HG03135 (cell line): ENCODE measurements around the gene IL36RN.

Source experiments
- ATAC-seq: cut with Tn5 transposase; IDR thresholded peaks from one replicate; pipeline ENCODE4 v1.9.1; 2021; ENCODE audit warnings: mild to moderate bottlenecking, moderate library complexity; ENCODE audit not compliant: unreplicated experiment

The IL36RN gene

GRCh38 chr2:113046465-113046864 lies 12.5 kb upstream of the IL36RN start:
- ATAC-seq = no peak

DNA sequence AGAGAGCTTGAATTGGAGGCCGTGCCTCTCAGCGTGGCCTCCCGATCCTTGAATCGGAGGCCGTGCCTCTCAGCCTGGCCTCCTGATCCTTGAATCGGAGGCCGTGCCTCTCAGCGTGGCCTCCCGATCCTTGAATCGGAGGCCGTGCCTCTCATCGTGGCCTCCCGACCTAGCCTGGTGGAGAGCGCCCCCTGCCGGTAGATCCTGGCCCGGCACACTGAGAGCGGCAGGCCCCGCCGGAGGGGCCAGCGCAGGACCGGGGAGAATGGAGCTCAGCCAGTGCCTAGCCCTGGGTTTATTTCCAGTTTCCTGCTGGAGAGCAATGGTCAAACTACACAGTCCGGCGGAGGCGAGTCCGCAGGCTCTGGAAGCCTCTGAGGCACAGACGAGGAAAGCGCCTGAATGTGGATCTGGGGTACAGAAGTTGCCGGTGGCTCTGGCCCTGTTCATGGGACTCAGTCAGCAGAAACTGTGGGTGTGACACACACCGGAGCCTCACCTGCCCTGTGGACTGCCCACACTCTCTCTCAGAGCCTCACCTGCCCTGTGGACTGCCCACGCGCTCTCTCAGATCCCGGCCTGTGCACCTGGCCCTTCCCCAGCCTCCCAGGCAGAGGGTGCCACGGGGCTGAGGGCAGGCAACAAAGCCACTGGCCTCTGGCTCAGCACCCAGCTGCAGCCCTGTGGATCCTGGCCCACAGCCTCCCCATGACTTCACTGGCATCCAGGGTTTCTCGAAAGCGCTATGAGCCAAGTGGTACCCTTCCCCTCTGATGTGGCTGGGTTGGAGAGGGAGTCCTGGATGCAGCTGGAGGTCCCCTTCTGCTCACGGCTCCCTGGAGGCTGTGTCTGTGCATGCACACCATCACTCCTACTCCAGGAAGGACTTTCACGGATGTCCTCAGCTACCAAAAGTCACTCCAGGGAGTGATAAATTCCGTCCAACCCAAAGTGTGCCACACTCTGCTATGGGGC lies 7.8 kb upstream of the IL36RN start:
- ATAC-seq = no peak

DNA sequence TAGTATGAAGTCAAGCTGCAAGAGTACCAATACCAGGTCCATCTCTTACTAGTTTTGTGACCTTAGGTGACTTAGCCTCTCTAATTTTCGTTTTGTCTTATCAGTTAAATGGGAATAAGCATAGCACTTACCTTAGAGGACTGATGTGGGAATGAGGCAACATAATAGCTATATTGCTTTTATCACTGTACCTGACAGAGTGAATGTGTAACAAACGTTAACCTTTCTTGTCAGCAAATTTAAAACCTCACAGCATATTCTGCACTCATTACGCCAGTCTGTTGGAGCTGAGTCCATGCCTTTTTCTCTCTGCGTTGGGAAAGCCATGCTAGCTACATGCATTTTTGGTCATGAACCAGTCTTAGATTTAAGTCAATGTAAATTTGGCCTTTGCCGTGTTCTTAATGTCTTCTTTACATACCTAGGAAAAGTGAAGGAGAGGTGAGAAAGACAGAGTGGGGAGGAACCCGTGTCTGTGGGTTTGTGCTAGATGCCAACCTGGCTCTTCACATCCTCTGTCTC lies 6.5 kb upstream of the IL36RN start, which contains the start of gene IL36B:
Gene IL36B (minus strand): TSS at position 472 of the 522 bp plus-strand sequence.
- ATAC-seq = no peak

DNA sequence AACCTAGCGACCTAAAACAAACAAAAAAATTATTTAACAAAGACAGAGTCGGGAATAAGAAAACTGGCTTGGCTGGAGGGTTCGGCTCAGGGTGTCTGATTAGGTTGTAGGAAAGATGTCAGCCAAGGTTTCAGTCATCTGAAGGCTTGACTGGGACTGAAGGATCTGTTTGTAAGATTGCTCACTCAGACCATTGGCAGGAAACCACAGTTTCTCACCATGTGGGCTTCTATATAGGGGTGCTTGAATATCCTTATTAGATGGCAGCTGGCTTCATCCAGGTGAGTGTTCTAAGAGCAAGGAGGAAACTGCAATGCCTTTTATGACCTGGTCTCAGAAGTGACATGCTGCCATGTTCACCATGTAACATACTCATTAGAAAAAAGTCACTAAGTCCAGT lies 5.3 kb upstream of the IL36RN start:
- no peak for ATAC-seq

GRCh38 chr2:113054066-113054465 lies 4.9 kb upstream of the IL36RN start:
- ATAC-seq = no peak

GRCh38 chr2:113056521-113056920 lies 2.5 kb upstream of the IL36RN start:
- no peak for ATAC-seq

DNA sequence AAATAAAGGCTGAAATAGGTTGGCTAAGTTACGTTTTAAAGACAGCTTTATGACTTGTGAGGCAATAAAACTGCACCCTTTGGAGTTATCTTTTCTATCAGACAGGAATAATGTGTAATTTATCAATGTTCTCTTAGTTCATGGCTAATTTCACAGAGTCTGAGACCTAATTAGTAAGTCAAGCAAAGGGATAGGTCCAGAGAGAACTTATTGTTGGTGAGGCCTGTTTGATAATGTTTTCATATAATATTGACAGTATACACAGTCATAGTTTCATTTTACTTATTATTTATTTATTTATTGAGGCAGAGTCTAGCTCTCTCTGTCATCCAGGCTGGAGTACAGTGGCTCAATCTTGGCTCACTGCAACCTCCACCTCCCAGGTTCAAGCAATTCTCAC lies 1.9 kb upstream of the IL36RN start:
- ATAC-seq = no peak

DNA sequence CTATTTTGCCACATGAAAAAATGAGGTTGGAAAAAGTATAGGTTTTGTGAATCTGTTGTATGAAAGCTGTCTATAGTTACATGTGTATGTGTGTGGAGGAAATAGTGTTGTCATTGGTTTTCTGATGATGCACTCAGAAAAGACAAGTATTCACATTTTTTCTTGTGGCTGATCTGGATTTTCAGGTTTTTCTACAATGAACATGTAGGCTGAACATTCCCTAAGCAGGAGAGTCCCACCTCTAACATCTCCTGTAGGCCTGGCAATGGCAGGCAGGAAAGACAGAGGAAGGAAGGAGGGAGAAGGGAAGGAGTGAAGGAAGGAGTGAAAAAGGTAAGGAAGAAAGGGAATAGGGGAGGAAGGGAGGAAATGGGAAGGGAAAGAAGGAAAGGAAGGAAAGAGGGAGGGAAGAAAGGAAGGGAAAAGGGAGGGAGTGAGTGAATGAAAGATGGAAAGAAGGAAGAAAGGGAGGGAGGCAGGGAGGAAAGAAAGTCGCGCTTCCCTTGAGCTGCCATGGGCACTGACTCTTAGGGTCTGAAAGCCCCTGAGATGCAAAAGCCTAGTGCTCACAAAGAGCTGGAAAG lies 495 bp upstream of the IL36RN start:
- no peak for ATAC-seq

DNA sequence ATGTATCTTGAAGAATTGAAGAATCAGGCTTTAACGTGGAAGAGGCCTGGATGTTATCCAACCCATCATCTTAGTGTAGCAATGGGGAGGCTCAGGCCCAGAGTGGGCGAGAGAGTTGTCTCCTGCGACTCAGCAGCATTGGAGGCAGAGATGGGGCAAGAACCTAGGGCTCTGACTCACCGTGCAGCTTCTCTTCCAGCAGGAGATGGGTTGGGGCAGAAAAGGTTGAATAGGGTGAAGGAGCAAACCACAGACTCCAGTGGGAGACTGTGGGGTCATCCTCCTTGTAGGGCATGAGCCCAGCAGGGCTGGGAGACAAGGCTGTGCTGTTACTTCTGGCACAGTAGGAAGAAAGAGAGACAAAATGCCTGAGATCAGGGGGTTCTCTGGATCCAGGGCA lies 1.4 kb downstream of the IL36RN start:
- no peak for ATAC-seq

DNA sequence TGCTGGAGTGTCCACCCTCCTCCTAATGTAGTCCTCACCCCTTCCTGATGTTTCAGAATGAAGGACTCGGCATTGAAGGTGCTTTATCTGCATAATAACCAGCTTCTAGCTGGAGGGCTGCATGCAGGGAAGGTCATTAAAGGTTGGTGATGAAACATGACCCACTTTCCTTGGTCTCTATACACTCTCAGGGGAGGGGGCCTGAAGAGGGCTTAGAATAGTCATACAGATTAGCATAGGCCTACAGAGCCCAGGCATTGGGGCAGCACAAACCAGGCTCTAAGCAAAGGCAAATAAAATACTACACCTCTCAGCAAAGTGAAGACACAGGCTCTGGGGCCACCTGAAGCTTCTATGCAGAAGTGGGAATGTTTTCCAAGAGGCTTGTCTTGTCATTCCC lies 1.8 kb downstream of the IL36RN start:
- no peak for ATAC-seq

- no peak for ATAC-seq
Measured at GRCh38 chr2:113061241-113061640, 2.2 kb downstream of the IL36RN start.

DNA sequence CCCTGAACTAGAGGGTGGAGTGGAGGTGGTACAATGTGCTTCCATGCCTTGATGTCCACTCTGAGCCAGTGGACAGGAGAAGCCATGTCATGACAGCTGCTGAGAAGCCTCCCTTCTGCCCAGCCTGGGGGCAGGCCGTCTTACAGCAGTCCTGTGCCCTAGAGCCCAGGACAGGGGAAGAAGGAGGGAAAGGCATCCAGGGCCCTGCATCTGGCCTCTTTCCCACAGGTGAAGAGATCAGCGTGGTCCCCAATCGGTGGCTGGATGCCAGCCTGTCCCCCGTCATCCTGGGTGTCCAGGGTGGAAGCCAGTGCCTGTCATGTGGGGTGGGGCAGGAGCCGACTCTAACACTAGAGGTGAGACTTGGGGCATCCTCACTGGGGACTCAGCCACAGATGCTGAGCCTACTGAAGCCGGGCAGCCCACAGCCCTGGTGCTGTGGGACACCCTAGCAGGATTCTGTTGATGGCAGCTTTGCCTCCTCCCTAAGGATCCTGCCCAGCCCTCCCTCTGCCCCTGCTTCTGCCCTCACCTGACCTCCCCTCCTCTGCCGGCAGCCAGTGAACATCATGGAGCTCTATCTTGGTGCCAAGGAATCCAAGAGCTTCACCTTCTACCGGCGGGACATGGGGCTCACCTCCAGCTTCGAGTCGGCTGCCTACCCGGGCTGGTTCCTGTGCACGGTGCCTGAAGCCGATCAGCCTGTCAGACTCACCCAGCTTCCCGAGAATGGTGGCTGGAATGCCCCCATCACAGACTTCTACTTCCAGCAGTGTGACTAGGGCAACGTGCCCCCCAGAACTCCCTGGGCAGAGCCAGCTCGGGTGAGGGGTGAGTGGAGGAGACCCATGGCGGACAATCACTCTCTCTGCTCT lies 3.1 kb downstream of the IL36RN start:
- ATAC-seq = no peak

- no peak for ATAC-seq
Measured at GRCh38 chr2:113064281-113064680, 5.3 kb downstream of the IL36RN start.

- no peak for ATAC-seq
Measured at GRCh38 chr2:113064898-113065297, 5.9 kb downstream of the IL36RN start.

- ATAC-seq = no peak
Measured at GRCh38 chr2:113067681-113068080, 8.7 kb downstream of the IL36RN start, which contains the start of gene IL1F10. Gene IL1F10 (plus strand): TSS chr2:113067970. CDS start chr2:113072739, 4,769 bp downstream.

DNA sequence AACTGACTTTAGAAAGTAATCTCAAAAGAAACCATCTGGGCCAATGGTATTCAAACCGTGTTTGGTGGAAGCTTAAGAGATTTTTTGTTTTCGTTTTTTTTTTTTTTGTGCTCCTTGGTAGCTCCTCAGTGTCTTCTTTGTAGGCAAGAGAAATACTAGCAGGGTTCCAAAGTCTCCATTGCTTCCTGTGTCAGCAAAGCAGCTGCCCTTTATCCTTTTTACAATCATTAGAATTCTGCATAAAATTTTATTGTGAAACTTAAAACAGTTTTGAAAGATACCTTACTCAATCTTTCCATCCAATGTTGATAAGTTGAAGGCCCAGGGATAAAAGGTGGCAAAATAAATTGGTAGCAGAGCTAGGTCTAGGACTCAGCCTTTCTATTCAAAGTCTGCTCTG lies 9.3 kb downstream of the IL36RN start:
- no peak for ATAC-seq

GRCh38 chr2:113068706-113069485 lies 9.9 kb downstream of the IL36RN start:
- ATAC-seq = no peak

GRCh38 chr2:113069676-113070605 lies 10.9 kb downstream of the IL36RN start:
- no peak for ATAC-seq

DNA sequence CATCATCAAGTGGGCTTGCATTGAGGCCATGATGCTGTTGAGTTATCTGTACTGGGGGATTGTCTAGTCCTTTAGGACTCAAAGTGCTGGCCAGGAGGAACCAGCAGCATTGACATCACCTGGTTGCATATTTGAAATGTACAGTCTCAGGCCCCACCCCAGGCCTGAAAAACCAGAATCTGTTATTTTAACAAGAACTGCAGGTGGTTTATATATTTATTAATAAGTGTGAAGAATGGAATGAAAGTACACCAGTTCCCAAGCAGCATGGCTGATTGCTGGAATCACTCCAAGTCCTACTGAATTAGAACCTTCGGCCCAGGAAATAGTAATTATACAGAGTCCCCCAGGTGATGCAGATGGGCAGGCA lies 11.6 kb downstream of the IL36RN start:
- ATAC-seq = no peak
